GM13976 (cell line): ENCODE results near the gene MCOLN2.

ENCODE experiments used
- DNase-seq: peaks from one replicate; pipeline ENCODE4 v3.0.0; 2012; ENCODE audit warnings: low spot score
- CTCF ChIP-seq: IDR thresholded peaks from 2 replicates; pipeline ENCODE4 v1.5.1; 2012; ENCODE audit warnings: borderline replicate concordance, mild to moderate bottlenecking; ENCODE audit not compliant: insufficient read depth; ENCODE audit errors: extremely low read depth, missing control alignments, control extremely low read depth
- in situ Hi-C: fragments of 300-500 bp; cut with MboI; formaldehyde crosslinking; loops from one replicate; pipeline ENCODE4 v1.12.0; 2022; ENCODE audit warnings: low sequenced_read_pairs, mixed read lengths, inconsistent platforms; ENCODE audit not compliant: unreplicated experiment

The MCOLN2 gene

GRCh38 chr1:84946631-84947030 lies 50.3 kb downstream of the MCOLN2 start:
- TF ChIP-seq CTCF = no peak
- in situ Hi-C loops = loop anchor here (10.0 kb wide), 2 partner anchors 78 to 298 kb away; no protein-coding TSS in a partner anchor
- DNase-seq = no peak

- DNase-seq = peak; percentile 59
- in situ Hi-C loops = loop anchor here (10.0 kb wide), 2 partner anchors 80 to 300 kb away; no protein-coding TSS in a partner anchor
- peak; percentile 74 for TF ChIP-seq CTCF
Measured at GRCh38 chr1:84944767-84945486, 52.0 kb downstream of the MCOLN2 start.

GRCh38 chr1:84941843-84942242 lies 55.1 kb downstream of the MCOLN2 start:
- in situ Hi-C loops = loop anchor here (10.0 kb wide), 2 partner anchors 83 to 303 kb away; no protein-coding TSS in a partner anchor
- DNase-seq = no peak
- TF ChIP-seq CTCF = no peak

- DNase-seq = no peak
- in situ Hi-C loops = loop anchor here (10.0 kb wide), 2 partner anchors 84 to 304 kb away; no protein-coding TSS in a partner anchor
- TF ChIP-seq CTCF = no peak
Measured at GRCh38 chr1:84940481-84940880, 56.4 kb downstream of the MCOLN2 start.

GRCh38 chr1:84939761-84940160 lies 57.2 kb downstream of the MCOLN2 start:
- no peak for TF ChIP-seq CTCF
- in situ Hi-C loops = loop anchor here (10.0 kb wide), 3 partner anchors 85 to 305 kb away; no protein-coding TSS in a partner anchor
- DNase-seq = no peak

- no peak for DNase-seq
- TF ChIP-seq CTCF = no peak
- in situ Hi-C loops = loop anchor here (10.0 kb wide), 1 partner anchor 164 kb away; no protein-coding TSS in a partner anchor
Measured at GRCh38 chr1:84939151-84939550, 57.8 kb downstream of the MCOLN2 start.
